ENCODE measurements around the gene STK36.

Gene STK36

DNA sequence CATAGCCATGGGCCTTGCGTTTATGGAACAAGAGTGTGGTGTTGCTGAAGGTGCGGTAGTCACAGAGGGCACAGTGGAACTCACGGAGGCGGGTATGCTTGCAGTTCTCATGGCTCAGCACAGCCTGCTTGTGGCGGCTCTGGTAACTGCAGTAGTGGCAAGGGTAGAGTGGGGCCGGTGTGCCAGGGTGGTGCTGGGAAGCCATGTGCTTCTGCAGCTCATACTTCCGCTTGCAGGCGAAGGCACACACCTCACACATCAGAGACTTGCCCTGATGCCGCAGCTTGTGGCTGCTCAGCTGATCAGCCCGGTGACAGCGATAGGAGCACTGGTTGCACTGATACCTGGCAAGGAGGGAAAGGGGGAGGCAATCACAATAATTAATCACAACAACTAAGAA, 27.2 kb upstream of the STK36 start:
- no peak for TF ChIP-seq CTCF (IDR thresholded peaks at IDR 0.05; ENCODE audit: insufficient read depth, low read length, missing control alignments)
- POLR2A ChIA-PET: no interaction called here
- CTCF ChIA-PET: interaction anchor here (1.0 to 2.4 kb wide), 4 partner anchors 11 to 373 kb away, joined by 3 to 9 read pairs (median 4); partner anchors contain the start of genes BCS1L and ZNF142
- no peak for DNase-seq (ENCODE audit: low read depth, low spot score)
- no peak overlapping the region for H3K4me3 ChIP-seq (ENCODE audit: low read depth, low read length)

DNA sequence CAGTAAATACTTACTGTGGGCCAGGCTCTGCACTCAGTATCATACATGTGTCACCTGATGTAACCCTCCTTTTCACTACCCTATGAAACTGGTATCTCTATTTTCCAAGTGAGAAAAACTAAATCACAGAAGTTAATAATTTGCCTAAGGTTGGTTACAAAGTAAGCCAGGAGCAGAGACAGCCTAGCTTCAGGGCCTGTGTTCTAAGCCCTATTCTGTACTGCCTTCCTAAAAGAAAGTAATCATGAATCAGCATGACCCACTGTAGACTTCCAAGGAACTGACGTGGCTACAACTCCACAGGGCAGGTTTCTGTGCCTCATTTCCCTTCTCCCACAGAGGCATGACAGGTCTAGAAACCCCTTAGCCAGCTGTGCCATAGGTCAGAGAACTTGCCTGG, 26.8 kb upstream of the STK36 start:
- ChIA-PET CTCF (interaction anchor here (1.0 to 6.4 kb wide), 5 partner anchors 14 to 373 kb away, joined by 3 to 95 read pairs (median 4); partner anchors contain the start of genes BCS1L and ZNF142), POLR2A (no interaction called here)
- TF ChIP-seq CTCF (IDR thresholded peaks at IDR 0.05; ENCODE audit: insufficient read depth, low read length, missing control alignments): no peak
- no peak for DNase-seq (ENCODE audit: low read depth, low spot score)
- H3K4me3 ChIP-seq (ENCODE audit: low read depth, low read length): no peak overlapping the region

DNA sequence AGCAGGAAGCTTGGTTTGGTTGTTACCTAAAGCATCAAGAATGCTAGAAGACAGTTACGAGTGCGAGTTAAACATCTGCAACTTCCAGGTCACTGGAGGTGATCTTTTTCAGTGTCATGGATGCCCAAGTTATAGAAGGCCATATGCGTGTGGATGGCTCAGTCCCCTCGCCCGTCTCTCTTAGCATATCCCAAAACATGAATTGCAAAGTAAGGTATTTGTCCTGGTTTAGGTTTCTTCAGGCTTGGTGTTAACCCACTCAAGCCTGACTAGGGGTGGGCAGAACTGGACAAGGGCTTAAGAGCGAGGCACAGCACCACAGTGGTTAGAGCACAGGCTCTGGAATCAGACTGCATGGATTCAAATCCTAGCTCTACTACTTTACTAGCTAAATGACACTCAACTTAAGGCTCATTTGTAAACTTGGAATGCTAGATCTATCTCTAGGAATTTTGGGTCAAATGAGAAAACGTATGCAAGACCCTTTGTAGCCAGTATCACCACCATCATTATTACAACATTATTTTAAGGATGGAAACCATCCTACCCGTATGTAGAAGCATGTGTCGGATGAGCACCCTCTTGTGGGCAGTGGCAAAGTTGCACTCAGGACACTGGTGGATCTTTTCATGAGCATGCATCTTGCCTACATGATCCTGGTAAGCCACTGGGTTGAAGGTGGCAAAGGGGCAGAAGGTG, 23.6 kb upstream of the STK36 start:
- no peak overlapping the region for H3K4me3 ChIP-seq (ENCODE audit: low read depth, low read length)
- ChIA-PET POLR2A (no interaction called here), CTCF (interaction anchor here (0.6 to 6.4 kb wide), 34 partner anchors 8 to 376 kb away, joined by 3 to 95 read pairs (median 4); partner anchors contain the start of genes BCS1L, PLCD4, RNF25 and STK36)
- no peak for DNase-seq (ENCODE audit: low read depth, low spot score)
- TF ChIP-seq CTCF (IDR thresholded peaks at IDR 0.05; ENCODE audit: insufficient read depth, low read length, missing control alignments): peak; percentile 84

GRCh38 chr2:218648787-218649100, 23.1 kb upstream of the STK36 start:
- TF ChIP-seq CTCF (IDR thresholded peaks at IDR 0.05; ENCODE audit: insufficient read depth, low read length, missing control alignments): no peak
- H3K4me3 ChIP-seq (ENCODE audit: low read depth, low read length): no peak overlapping the region
- POLR2A ChIA-PET: no interaction called here
- CTCF ChIA-PET: interaction anchor here (0.6 to 6.4 kb wide), 31 partner anchors 9 to 376 kb away, joined by 3 to 95 read pairs (median 5); partner anchors contain the start of genes BCS1L, PLCD4, RNF25 and STK36
- DNase-seq (ENCODE audit: low read depth, low spot score): no peak

DNA sequence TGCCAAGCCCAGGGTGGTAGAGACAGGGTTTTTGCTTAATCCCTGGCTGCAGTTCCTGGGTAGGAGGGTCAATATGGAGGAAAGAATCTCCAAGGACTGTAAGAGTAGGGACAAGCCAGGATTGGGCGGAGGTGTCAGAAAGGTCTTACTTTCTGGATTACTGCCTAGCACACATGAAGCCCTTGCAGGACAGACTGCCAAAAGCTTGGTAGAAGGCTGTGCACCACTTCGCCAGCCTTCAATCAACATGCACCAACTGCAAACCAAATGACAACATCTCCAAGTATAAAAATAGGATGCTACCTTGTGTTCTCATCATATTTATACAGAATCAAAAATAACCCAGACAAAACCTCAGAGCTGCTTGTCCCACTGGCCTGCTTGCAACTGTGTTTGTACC, 16.1 kb upstream of the STK36 start:
- DNase-seq (ENCODE audit: low read depth, low spot score): no peak
- CTCF ChIA-PET: interaction anchor here (0.6 to 8.8 kb wide), 6 partner anchors 13 to 383 kb away, joined by 3 to 87 read pairs (median 10); partner anchors contain the start of genes RNF25 and STK36
- TF ChIP-seq CTCF (IDR thresholded peaks at IDR 0.05; ENCODE audit: insufficient read depth, low read length, missing control alignments): no peak

GRCh38 chr2:218658671-218659257, 13.1 kb upstream of the STK36 start:
- CTCF ChIA-PET: interaction anchor here (0.7 to 8.8 kb wide), 20 partner anchors 10 to 196 kb away, joined by 3 to 95 read pairs (median 6); partner anchors contain the start of genes RNF25, STK36 and TTLL4
- peak; percentile 62 for TF ChIP-seq CTCF (IDR thresholded peaks at IDR 0.05; ENCODE audit: insufficient read depth, low read length, missing control alignments)
- no peak for DNase-seq (ENCODE audit: low read depth, low spot score)
- POLR2A ChIA-PET: interaction anchor here (0.7 to 5.6 kb wide), 4 partner anchors 12 to 52 kb away, joined by 3 to 48 read pairs (median 4); partner anchors contain the start of genes PLCD4, RNF25, STK36 and TTLL4
- peak overlapping the region; percentile 85 for H3K4me3 ChIP-seq (ENCODE audit: low read depth, low read length)

More for the DNA sequence above, 16.1 kb upstream of the STK36 start:
- H3K4me3 ChIP-seq (ENCODE audit: low read depth, low read length): no peak overlapping the region
- POLR2A ChIA-PET: no interaction called here

Measured in AG04449 (cell line).